SK-N-MC (cell line): Measurements from ENCODE around the gene FSTL4.

ENCODE experiments used
- DNase-seq: peaks from one replicate; pipeline ENCODE4 v3.0.0-alpha.2; 2011; ENCODE audit warnings: low read depth, low spot score
- H3K27ac ChIP-seq: fragments of 200-600 bp; sonication (generic); 2 replicates; pipeline ENCODE4 v1.5.1; 2016; ENCODE audit warnings: mixed run types
- H3K36me3 ChIP-seq: fragments of 200-600 bp; sonication (generic); 2 replicates; pipeline ENCODE4 v1.6.1; 2017; ENCODE audit warnings: antibody characterized with exemption, low read length, mixed read lengths; ENCODE audit not compliant: insufficient read depth
- H3K4me3 ChIP-seq: fragments of 200-600 bp; sonication (generic); 2 replicates; pipeline ENCODE4 v1.5.1; 2016
- H3K9ac ChIP-seq: fragments of 200-600 bp; sonication (generic); 2 replicates; pipeline ENCODE4 v1.8.0; 2017; ENCODE audit warnings: mixed run types, mixed read lengths; ENCODE audit not compliant: insufficient read length
- H3K9me3 ChIP-seq: fragments of 200-600 bp; sonication (generic); 2 replicates; pipeline ENCODE4 v1.6.1; 2017; ENCODE audit warnings: low read depth, mild to moderate bottlenecking, antibody characterized with exemption, low read length, moderate library complexity, mixed read lengths
- EZH2 ChIP-seq: fragments of 200-600 bp; sonication (generic); IDR thresholded peaks from one replicate; pipeline ENCODE4 v1.6.1; 2017; ENCODE audit warnings: antibody characterized with exemption
- FOXP2 ChIP-seq: optimal IDR thresholded peaks from 2 replicates; pipeline ENCODE3; 2011; ENCODE audit warnings: mild to moderate bottlenecking, moderate library complexity; ENCODE audit not compliant: insufficient read depth; ENCODE audit errors: extremely low read length, control extremely low read depth
- POLR2AphosphoS5 ChIP-seq: IDR thresholded peaks from 2 replicates; pipeline ENCODE4 v1.6.1; 2012; ENCODE audit warnings: mild to moderate bottlenecking, low read depth, low read length, borderline replicate concordance

The FSTL4 gene

GRCh38 chr5:133392448-133392847 is 219.9 kb downstream of the FSTL4 start:
- no peaks in the 10 kb centered on the region for H3K9me3 ChIP-seq
- TF ChIP-seq EZH2 (no peak), FOXP2 (no peak), POLR2AphosphoS5 (no peak)
- no peak overlapping the region for H3K27ac ChIP-seq
- DNase-seq, result no peak
- H3K9ac ChIP-seq, result no peak overlapping the region
- H3K36me3 ChIP-seq, result no peaks in the 10 kb centered on the region
- no peak overlapping the region for H3K4me3 ChIP-seq

DNA sequence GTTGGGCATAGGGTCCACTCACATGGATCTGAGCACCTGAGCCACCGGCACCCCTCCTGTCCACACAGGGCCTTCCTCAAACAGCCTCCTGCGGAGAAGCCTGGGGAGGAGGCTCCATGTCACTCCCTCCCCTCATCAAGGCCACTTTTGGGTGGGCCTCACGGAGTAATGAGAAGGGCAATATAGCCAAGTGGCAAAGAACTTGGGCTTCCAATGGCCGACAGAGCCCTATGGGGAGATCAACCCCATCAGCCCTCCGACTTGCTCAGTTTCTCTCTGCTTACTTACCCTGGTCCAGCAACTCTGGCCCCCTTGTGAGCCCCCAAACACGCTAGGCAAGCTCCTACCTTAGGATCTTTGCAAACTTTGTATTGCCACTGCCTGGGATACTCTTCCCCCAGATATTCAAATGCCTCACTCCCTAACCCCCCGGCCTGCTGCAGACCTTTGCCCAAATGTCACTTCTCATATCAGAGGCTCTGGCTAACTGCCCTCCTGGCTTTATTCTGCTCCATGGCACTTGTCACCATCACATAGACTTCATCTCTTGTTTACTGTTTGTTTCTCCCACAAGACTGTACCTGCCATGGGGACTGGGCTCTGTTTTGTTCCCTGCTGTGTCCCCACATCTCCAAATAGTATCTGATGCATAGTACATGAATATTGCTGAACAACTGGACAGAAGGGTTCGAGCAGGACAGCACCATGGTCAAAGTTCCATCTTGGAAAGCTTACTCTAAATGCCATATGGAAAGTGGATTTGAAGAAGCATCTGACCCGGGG is 220.8 kb downstream of the FSTL4 start:
- Histone ChIP-seq H3K36me3 (no peaks in the 10 kb centered on the region), H3K4me3 (no peak overlapping the region), H3K9ac (no peak overlapping the region), H3K9me3 (no peaks in the 10 kb centered on the region), H3K27ac (no peak overlapping the region)
- TF ChIP-seq EZH2 (no peak), FOXP2 (no peak), POLR2AphosphoS5 (no peak)
- DNase-seq, result no peak

GRCh38 chr5:133390416-133391353 is 221.7 kb downstream of the FSTL4 start:
- no peak for DNase-seq
- no peak overlapping the region for H3K9ac ChIP-seq
- no peaks in the 10 kb centered on the region for H3K36me3 ChIP-seq
- no peak overlapping the region for H3K27ac ChIP-seq
- no peak overlapping the region for H3K4me3 ChIP-seq
- no peaks in the 10 kb centered on the region for H3K9me3 ChIP-seq
- TF ChIP-seq EZH2 (no peak), POLR2AphosphoS5 (no peak), FOXP2 (no peak)

DNA sequence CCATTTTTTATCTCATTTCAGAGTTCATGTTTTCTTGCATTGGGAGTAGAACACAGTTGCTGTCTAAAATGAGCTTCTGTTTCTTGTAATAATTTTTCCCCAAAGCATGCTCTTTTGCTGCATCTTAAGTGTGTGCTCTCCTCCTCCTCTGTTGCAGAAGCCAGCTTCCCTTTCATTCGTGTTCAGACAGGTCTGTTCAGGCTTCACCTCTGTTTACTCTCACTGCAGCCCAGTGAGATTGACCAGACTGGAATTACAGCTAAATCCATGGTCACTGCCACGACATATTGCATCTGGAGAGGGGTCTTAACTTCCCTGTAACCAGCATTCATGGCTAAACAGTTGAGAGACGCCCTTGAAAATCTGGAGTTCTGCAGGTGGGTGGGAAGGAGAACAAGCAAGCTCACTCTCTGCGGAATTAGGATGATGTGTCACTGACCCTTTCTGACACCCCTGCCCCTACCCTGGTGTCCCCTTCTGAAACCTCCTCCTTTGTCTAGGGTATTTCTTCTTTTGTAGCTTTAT is 223.2 kb downstream of the FSTL4 start:
- H3K27ac ChIP-seq, result no peak overlapping the region
- no peaks in the 10 kb centered on the region for H3K9me3 ChIP-seq
- no peak for DNase-seq
- no peaks in the 10 kb centered on the region for H3K36me3 ChIP-seq
- H3K4me3 ChIP-seq, result no peak overlapping the region
- H3K9ac ChIP-seq, result no peak overlapping the region
- TF ChIP-seq FOXP2, result no peak
- TF ChIP-seq EZH2, result no peak
- no peak for TF ChIP-seq POLR2AphosphoS5

- Histone ChIP-seq H3K36me3 (no peaks in the 10 kb centered on the region), H3K9ac (no peak overlapping the region), H3K4me3 (no peak overlapping the region), H3K9me3 (no peaks in the 10 kb centered on the region), H3K27ac (no peak overlapping the region)
- no peak for TF ChIP-seq FOXP2
- TF ChIP-seq POLR2AphosphoS5, result no peak
- TF ChIP-seq EZH2, result no peak
- no peak for DNase-seq
These were observed 224.7 kb downstream of the FSTL4 start for GRCh38 chr5:133387621-133388020.

- no peaks in the 10 kb centered on the region for H3K9me3 ChIP-seq
- TF ChIP-seq POLR2AphosphoS5 (no peak), EZH2 (no peak), FOXP2 (no peak)
- no peak overlapping the region for H3K4me3 ChIP-seq
- H3K9ac ChIP-seq, result no peak overlapping the region
- no peaks in the 10 kb centered on the region for H3K36me3 ChIP-seq
- DNase-seq, result no peak
- no peak overlapping the region for H3K27ac ChIP-seq
These were observed 225.2 kb downstream of the FSTL4 start for GRCh38 chr5:133387091-133387490.

DNA sequence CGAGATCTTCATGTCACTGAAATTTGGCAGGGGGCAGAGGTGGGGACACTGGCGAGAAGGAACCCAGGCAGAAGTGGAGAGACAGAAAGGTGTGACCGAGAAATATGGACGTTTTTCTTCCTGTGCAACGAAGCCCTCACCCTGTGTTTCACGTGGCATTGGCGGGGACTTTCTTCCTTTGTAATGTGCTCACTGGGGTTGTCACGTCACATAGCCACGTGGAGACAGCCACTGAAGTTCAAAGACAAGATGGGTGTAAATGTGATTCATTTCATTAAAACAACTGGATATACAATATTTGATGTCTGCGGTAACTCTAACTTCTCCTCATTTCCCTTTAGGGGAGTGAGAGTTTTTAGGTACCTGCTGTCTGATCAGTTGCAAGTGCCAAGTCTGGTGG is 225.7 kb downstream of the FSTL4 start:
- TF ChIP-seq FOXP2 (no peak), EZH2 (no peak), POLR2AphosphoS5 (no peak)
- H3K27ac ChIP-seq, result no peak overlapping the region
- H3K4me3 ChIP-seq, result no peak overlapping the region
- H3K36me3 ChIP-seq, result no peaks in the 10 kb centered on the region
- H3K9ac ChIP-seq, result no peak overlapping the region
- no peaks in the 10 kb centered on the region for H3K9me3 ChIP-seq
- DNase-seq, result no peak

DNA sequence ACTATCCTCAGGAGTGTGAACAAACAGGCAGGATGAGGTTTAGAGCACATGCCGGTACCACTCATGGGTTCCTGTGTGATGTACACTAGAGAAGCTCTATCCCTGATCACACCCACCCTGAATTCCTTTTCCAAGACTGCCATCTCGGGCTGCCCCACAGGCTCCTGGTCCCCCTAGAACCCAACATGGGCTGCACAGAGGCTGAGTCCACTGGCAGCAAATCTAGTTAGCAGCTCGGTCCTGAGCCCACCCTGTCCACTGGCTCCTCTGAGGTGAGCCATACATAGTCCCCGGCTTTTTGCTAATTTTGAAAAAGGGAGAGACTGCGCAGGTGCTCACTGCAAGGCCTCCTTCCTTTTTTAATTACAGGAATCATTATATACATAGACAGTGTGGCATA is 227.0 kb downstream of the FSTL4 start:
- H3K27ac ChIP-seq, result no peak overlapping the region
- DNase-seq, result no peak
- H3K9ac ChIP-seq, result no peak overlapping the region
- TF ChIP-seq FOXP2 (no peak), POLR2AphosphoS5 (no peak), EZH2 (no peak)
- no peaks in the 10 kb centered on the region for H3K9me3 ChIP-seq
- no peaks in the 10 kb centered on the region for H3K36me3 ChIP-seq
- H3K4me3 ChIP-seq, result no peak overlapping the region
